ENCODE measurements around the gene NUTM2E.
"Not testable (repeated sequence)": the region's sequence is repeated elsewhere in the genome, so short reads cannot be mapped to it uniquely, and the experiment has no call there.

NUTM2E gene
- total RNA-seq = 0.88 to 2.3 (median 1.6) reads per million in 4 experiments

- peak; percentile 72 for DNase-seq
Measured at GRCh38 chr10:79826496-79827215, at the start of gene NUTM2E. TSS of gene NUTM2E (plus strand) at chr10:79826739. CDS start at chr10:79841741, 15,002 bp downstream.

- DNase-seq = not testable (repeated sequence)
Measured at GRCh38 chr10:79777997-79778396, 48.5 kb upstream of the NUTM2E start.

GRCh38 chr10:79779310-79779938 lies 47.1 kb upstream of the NUTM2E start:
- peak; percentile 34 for DNase-seq

- not testable (repeated sequence) for DNase-seq
Measured at GRCh38 chr10:79779992-79780391, 46.5 kb upstream of the NUTM2E start.

- not testable (repeated sequence) for DNase-seq
Measured at GRCh38 chr10:79781584-79781983, 45.0 kb upstream of the NUTM2E start.

- DNase-seq = not testable (repeated sequence)
Measured at GRCh38 chr10:79787455-79787952, 39.0 kb upstream of the NUTM2E start.

GRCh38 chr10:79789351-79789750 lies 37.2 kb upstream of the NUTM2E start:
- DNase-seq = not testable (repeated sequence)

- DNase-seq = not testable (repeated sequence)
Measured at GRCh38 chr10:79791906-79792517, 34.5 kb upstream of the NUTM2E start.

- not testable (repeated sequence) for DNase-seq
Measured at GRCh38 chr10:79799337-79799736, 27.2 kb upstream of the NUTM2E start.

GRCh38 chr10:79805857-79806256 lies 20.7 kb upstream of the NUTM2E start:
- not testable (repeated sequence) for DNase-seq

GRCh38 chr10:79811895-79812294 lies 14.6 kb upstream of the NUTM2E start:
- not testable (repeated sequence) for DNase-seq

- not testable (repeated sequence) for DNase-seq
Measured at GRCh38 chr10:79816290-79816689, 10.2 kb upstream of the NUTM2E start.

GRCh38 chr10:79823387-79823786 lies 3.2 kb upstream of the NUTM2E start:
- DNase-seq = not testable (repeated sequence)

- DNase-seq = not testable (repeated sequence)
Measured at GRCh38 chr10:79825587-79826011, 940 bp upstream of the NUTM2E start.

GRCh38 chr10:79826131-79826495 lies 426 bp upstream of the NUTM2E start:
- not testable (repeated sequence) for DNase-seq

GRCh38 chr10:79833833-79834232 lies 7.3 kb downstream of the NUTM2E start:
- not testable (repeated sequence) for DNase-seq

- DNase-seq = not testable (repeated sequence)
Measured at GRCh38 chr10:79835891-79836290, 9.4 kb downstream of the NUTM2E start.

- DNase-seq = not testable (repeated sequence)
Measured at GRCh38 chr10:79836891-79837290, 10.4 kb downstream of the NUTM2E start.

GRCh38 chr10:79838441-79838840 lies 11.9 kb downstream of the NUTM2E start:
- DNase-seq = not testable (repeated sequence)

- DNase-seq = not testable (repeated sequence)
Measured at GRCh38 chr10:79853191-79853854, 26.8 kb downstream of the NUTM2E start.

GRCh38 chr10:79862269-79862668 lies 35.7 kb downstream of the NUTM2E start:
- not testable (repeated sequence) for DNase-seq

- not testable (repeated sequence) for DNase-seq
Measured at GRCh38 chr10:79862803-79863202, 36.3 kb downstream of the NUTM2E start.

Data from effector CD8-positive, alpha-beta T cell (primary cell).